B cell (primary cell): ENCODE data around the gene AFDN. TPM values are rescaled to one million over a fixed set of nuclear protein-coding genes. Genes with fewer than 3 reads are reported as not detected.

ENCODE experiments used
- ATAC-seq: fragments of 200-7000 bp; cut with Tn5 transposase; one replicate; pipeline ENCODE4 v1.10.0; 2021; ENCODE audit warnings: low read depth, mild to moderate bottlenecking, moderate number of reproducible peaks, moderate library complexity
- CTCF ChIA-PET: fragments of 350-600 bp; sonication (Branson Sonifier 250); formaldehyde crosslinking; loops from one replicate; lab custom pipeline; 2021; ENCODE audit warnings: antibody characterized with exemption, inconsistent platforms; lab: Charles Lee
- POLR2A ChIA-PET: fragments of 350-600 bp; sonication (Branson Sonifier 250); formaldehyde crosslinking; loops from one replicate; lab custom pipeline; 2021; ENCODE audit warnings: antibody characterized with exemption; lab: Charles Lee
- DNase-seq: peaks from one replicate; pipeline ENCODE4 v3.0.0; 2013
- H2AFZ ChIP-seq: 2 replicates; pipeline ENCODE4 v1.6.1; 2012; ENCODE audit warnings: mild to moderate bottlenecking, low read depth, low read length; ENCODE audit not compliant: insufficient read depth, poor library complexity, severe bottlenecking
- H3K27ac ChIP-seq, 2 donors: 1 replicate in 1 of 2; 2 replicates in 1 of 2; pipeline ENCODE4 v1.5.1; 2012 to 2013; ENCODE audit warnings: low read length in 2 of 2, mild to moderate bottlenecking in 2 of 2, moderate library complexity in 1 of 2
- H3K27me3 ChIP-seq, 4 experiments: fragments of 200-600 bp in 1 of 4; sonication (generic) in 1 of 4; replicated peaks in 1 of 4; 1 replicate in 2 of 4; 2 replicates in 2 of 4; pipeline versions ENCODE4 v1.6.1 to v1.7.0; 2013 to 2016; ENCODE audit warnings: low read length in 3 of 4, mild to moderate bottlenecking in 2 of 4, mixed read lengths in 1 of 4, moderate library complexity in 1 of 4; ENCODE audit not compliant: insufficient read depth in 4 of 4, control insufficient read depth in 3 of 4; ENCODE audit errors: control extremely low read depth in 1 of 4
- H3K36me3 ChIP-seq, 2 experiments: replicated peaks in 1 of 2; 1 replicate in 1 of 2; 2 replicates in 1 of 2; pipeline versions ENCODE4 v1.6.1 to v1.7.1; 2013; ENCODE audit warnings: low read length in 1 of 2; ENCODE audit not compliant: insufficient read depth in 2 of 2, control insufficient read depth in 1 of 2; ENCODE audit errors: control extremely low read depth in 1 of 2, extremely low read depth in 1 of 2
- H3K4me1 ChIP-seq, 2 donors: fragments of 200-600 bp in 1 of 2; sonication (generic) in 1 of 2; 1 replicate in 1 of 2; 2 replicates in 1 of 2; pipeline versions ENCODE4 v1.5.1 to v1.6.1; 2013 to 2017; ENCODE audit warnings: low read length in 2 of 2; ENCODE audit not compliant: control insufficient read depth in 2 of 2, insufficient read depth in 2 of 2
- H3K4me2 ChIP-seq: replicated peaks from 2 replicates; pipeline ENCODE3; 2012; ENCODE audit warnings: mild to moderate bottlenecking, low read depth, low read length; ENCODE audit not compliant: poor library complexity, severe bottlenecking
- H3K4me3 ChIP-seq, 5 experiments: fragments of 200-600 bp in 1 of 5; sonication (generic) in 1 of 5; 1 replicate in 3 of 5; 2 replicates in 2 of 5; pipeline versions ENCODE4 v1.5.1 to v1.7.0; 2011 to 2016; ENCODE audit warnings: low read length in 4 of 5, mild to moderate bottlenecking in 4 of 5, low read depth in 2 of 5, control low read depth in 1 of 5, moderate library complexity in 1 of 5; ENCODE audit not compliant: insufficient read depth in 1 of 5; ENCODE audit errors: control extremely low read depth in 1 of 5, extremely low read depth in 1 of 5
- H3K79me2 ChIP-seq: fragments of 200-600 bp; sonication (generic); one replicate; pipeline ENCODE4 v1.6.0; 2016; ENCODE audit warnings: low read length; ENCODE audit not compliant: control insufficient read depth, insufficient read depth
- H3K9ac ChIP-seq: fragments of 200-600 bp; sonication (generic); 2 replicates; pipeline ENCODE4 v1.6.1; 2017; ENCODE audit warnings: mild to moderate bottlenecking, low read length, moderate library complexity
- H3K9me3 ChIP-seq, 3 donors: one replicate each; pipeline versions ENCODE4 v1.6.1 to v1.7.1; 2013; ENCODE audit warnings: low read length in 2 of 3; ENCODE audit not compliant: control insufficient read depth in 2 of 3, insufficient read depth in 1 of 3; ENCODE audit errors: control extremely low read depth in 1 of 3
- H4K20me1 ChIP-seq: 2 replicates; pipeline ENCODE4 v1.6.0; 2012; ENCODE audit warnings: mild to moderate bottlenecking, low read length; ENCODE audit not compliant: insufficient read depth, control insufficient read depth, poor library complexity, severe bottlenecking
- H3K27ac Mint-ChIP-seq: one replicate; pipeline ENCODE4 v1.8.0; 2021; ENCODE audit warnings: mixed read lengths
- H3K27me3 Mint-ChIP-seq: one replicate; pipeline ENCODE4 v1.8.0; 2021; ENCODE audit warnings: mixed read lengths
- H3K4me1 Mint-ChIP-seq: one replicate; pipeline ENCODE4 v1.8.0; 2021; ENCODE audit warnings: mixed read lengths
- H3K4me3 Mint-ChIP-seq: one replicate; pipeline ENCODE4 v1.8.0; 2021; ENCODE audit warnings: mixed read lengths
- H3K9me3 Mint-ChIP-seq: one replicate; pipeline ENCODE4 v1.8.0; 2022; ENCODE audit warnings: mixed read lengths; ENCODE audit not compliant: insufficient read depth
- CTCF ChIP-seq: fragments of 200-600 bp; IDR thresholded peaks from one replicate; pipeline ENCODE4 v1.8.0; 2022; ENCODE audit warnings: antibody characterized with exemption, mild to moderate bottlenecking
- EZH2 ChIP-seq: IDR thresholded peaks from 2 replicates; pipeline ENCODE4 v1.6.1; 2012; ENCODE audit warnings: borderline replicate concordance, low read depth, mild to moderate bottlenecking, moderate library complexity, low read length; ENCODE audit not compliant: insufficient read depth, poor library complexity, severe bottlenecking
- WGBS: methylation state at CpG from one replicate; pipeline ENCODE4 v1.1.5; 2013; ENCODE audit warnings: missing lambda C conversion rate; ENCODE audit not compliant: insufficient coverage; 5-methylcytosine and 5-hydroxymethylcytosine counted together
- intact Hi-C: fragments of 100-400 bp; cut with micrococcal nuclease; formaldehyde crosslinking; loops from one replicate; pipeline ENCODE4 v1.10.0; 2022
- polyA plus RNA-seq: library from polyadenylated mRNA; depleted of rRNA; stranded (reverse); fragments of >200 nt; gene quantifications from 2 replicates; pipeline ENCODE4 v1.2.3, GENCODE V29; 2012
- total RNA-seq, 2 donors: library from RNA; stranded (reverse); fragments of 120-200 nt in 1 of 2; gene quantifications; 1 replicate in 1 of 2; 2 replicates in 1 of 2; pipeline versions ENCODE4 v1.2.3 to v1.2.4, GENCODE V29; 2013 to 2022

The AFDN gene
- total and polyA plus RNA-seq, 2 donors (not counting 1 experiment from before 2014, with no cell fraction given): 15.4 to 70.5 TPM

- no peaks in the 10 kb centered on the region for H4K20me1 ChIP-seq
- H3K4me3 ChIP-seq: no peak overlapping the region
- H3K27ac ChIP-seq: no peak overlapping the region
- CTCF ChIA-PET: no interaction called here
- no peak for DNase-seq
- TF ChIP-seq EZH2 (no peak), CTCF (no peak)
- no peak overlapping the region for H3K4me3 Mint-ChIP-seq
- no peak overlapping the region for H2AFZ ChIP-seq
- no peaks in the 10 kb centered on the region for H3K79me2 ChIP-seq
- POLR2A ChIA-PET: no interaction called here
- no peaks in the 10 kb centered on the region for H3K4me1 Mint-ChIP-seq
- H3K9ac ChIP-seq: no peak overlapping the region
- WGBS: no CpG with 5 or more reads among the region's 4 CpGs
- H3K36me3 ChIP-seq: no peaks in the 10 kb centered on the region
- H3K4me1 ChIP-seq: no peaks in the 10 kb centered on the region
- peaks cover 10% of the 10 kb centered on the region for H3K27me3 Mint-ChIP-seq
- no peaks in the 10 kb centered on the region for H3K9me3 ChIP-seq
- H3K9me3 Mint-ChIP-seq: no peaks in the 10 kb centered on the region
- no peak overlapping the region for H3K4me2 ChIP-seq
- ATAC-seq: no peak
- H3K27me3 ChIP-seq: peaks cover 0 to 4% (median 0%) of the 10 kb centered on the region in 4 experiments
- H3K27ac Mint-ChIP-seq: no peak overlapping the region
- intact Hi-C loops: no loop called here
Observed at GRCh38 chr6:167782698-167783517, 43.8 kb upstream of the AFDN start.
